HUES6 (cell line): ENCODE results near the gene CELF5.
"Not testable (repeated sequence)": the region's sequence is repeated elsewhere in the genome, so short reads cannot be mapped to it uniquely, and the experiment has no call there.

Source experiments
- H3K27ac ChIP-seq: 2 replicates; pipeline ENCODE4 v1.7.0; 2013; ENCODE audit warnings: low read depth, mild to moderate bottlenecking, low read length, inconsistent platforms
- H3K27me3 ChIP-seq: 2 replicates; pipeline ENCODE4 v1.6.1; 2013; ENCODE audit warnings: low read length; ENCODE audit not compliant: control insufficient read depth, insufficient read depth
- H3K36me3 ChIP-seq: 2 replicates; pipeline ENCODE4 v1.6.1; 2013; ENCODE audit warnings: low read length; ENCODE audit not compliant: control insufficient read depth, insufficient read depth
- H3K4me1 ChIP-seq: 2 replicates; pipeline ENCODE4 v1.6.1; 2013; ENCODE audit warnings: low read length; ENCODE audit not compliant: control insufficient read depth, insufficient read depth
- H3K4me3 ChIP-seq: 2 replicates; pipeline ENCODE4 v1.5.1; 2013; ENCODE audit warnings: low read depth, low read length
- H3K9ac ChIP-seq: one replicate; pipeline ENCODE4 v1.6.1; 2013; ENCODE audit warnings: mild to moderate bottlenecking, low read length
- H3K9me3 ChIP-seq: 2 replicates; pipeline ENCODE4 v1.6.1; 2013; ENCODE audit warnings: low read depth, low read length; ENCODE audit not compliant: control insufficient read depth, insufficient read depth

Gene CELF5

GRCh38 chr19:3298853-3299449 is 74.5 kb downstream of the CELF5 start:
- Histone ChIP-seq H3K4me1 (no peaks in the 10 kb centered on the region), H3K27ac (no peak overlapping the region), H3K36me3 (no peaks in the 10 kb centered on the region), H3K4me3 (no peak overlapping the region), H3K9me3 (peaks cover 10% of the 10 kb centered on the region), H3K27me3 (peaks cover 10% of the 10 kb centered on the region; the same call in 1 of the 2 replicates), H3K9ac (no peak overlapping the region)

GRCh38 chr19:3300566-3300965 is 76.1 kb downstream of the CELF5 start:
- H3K36me3 ChIP-seq, H3K4me1 ChIP-seq, H3K4me3 ChIP-seq, H3K27ac ChIP-seq, H3K9ac ChIP-seq: not testable (repeated sequence)
- H3K27me3 ChIP-seq: peaks cover 10% of the 10 kb centered on the region; the same call in 1 of the 2 replicates
- H3K9me3 ChIP-seq: peaks cover 10% of the 10 kb centered on the region

- Histone ChIP-seq H3K9me3 (peaks cover 10% of the 10 kb centered on the region), H3K9ac (no peak overlapping the region), H3K4me3 (no peak overlapping the region), H3K4me1 (no peaks in the 10 kb centered on the region), H3K27ac (no peak overlapping the region), H3K36me3 (no peaks in the 10 kb centered on the region), H3K27me3 (peaks cover 10% of the 10 kb centered on the region; the same call in 1 of the 2 replicates)
Measured at GRCh38 chr19:3302755-3303154, 78.3 kb downstream of the CELF5 start.

GRCh38 chr19:3304871-3305423 is 80.5 kb downstream of the CELF5 start:
- Histone ChIP-seq H3K9ac (no peak overlapping the region), H3K36me3 (no peaks in the 10 kb centered on the region), H3K27ac (no peak overlapping the region), H3K4me3 (no peak overlapping the region), H3K27me3 (peaks cover 24% of the 10 kb centered on the region), H3K4me1 (no peaks in the 10 kb centered on the region), H3K9me3 (peaks cover 10% of the 10 kb centered on the region)

GRCh38 chr19:3309724-3310123 is 85.3 kb downstream of the CELF5 start:
- Histone ChIP-seq H3K27ac (no peak overlapping the region), H3K4me1 (peaks cover 3% of the 10 kb centered on the region; the same call in 1 of the 2 replicates), H3K9ac (no peak overlapping the region), H3K9me3 (no peaks in the 10 kb centered on the region), H3K4me3 (no peak overlapping the region), H3K27me3 (peaks cover 43% of the 10 kb centered on the region), H3K36me3 (no peaks in the 10 kb centered on the region)

- H3K9me3 ChIP-seq: no peaks in the 10 kb centered on the region
- no peak overlapping the region for H3K4me3 ChIP-seq
- no peak overlapping the region for H3K9ac ChIP-seq
- H3K4me1 ChIP-seq: peaks cover 3% of the 10 kb centered on the region; the same call in 1 of the 2 replicates
- H3K27me3 ChIP-seq: peaks cover 43% of the 10 kb centered on the region
- no peaks in the 10 kb centered on the region for H3K36me3 ChIP-seq
- H3K27ac ChIP-seq: no peak overlapping the region
Measured at GRCh38 chr19:3310280-3310679, 85.8 kb downstream of the CELF5 start.

GRCh38 chr19:3310711-3311110 is 86.2 kb downstream of the CELF5 start:
- H3K27ac ChIP-seq: no peak overlapping the region
- H3K9me3 ChIP-seq: no peaks in the 10 kb centered on the region
- peaks cover 43% of the 10 kb centered on the region for H3K27me3 ChIP-seq
- no peak overlapping the region for H3K9ac ChIP-seq
- H3K36me3 ChIP-seq: no peaks in the 10 kb centered on the region
- no peak overlapping the region for H3K4me3 ChIP-seq
- H3K4me1 ChIP-seq: peaks cover 3% of the 10 kb centered on the region; the same call in 1 of the 2 replicates

- Histone ChIP-seq H3K4me3 (no peak overlapping the region), H3K36me3 (no peaks in the 10 kb centered on the region), H3K9me3 (no peaks in the 10 kb centered on the region), H3K9ac (no peak overlapping the region), H3K27me3 (peaks cover 43% of the 10 kb centered on the region), H3K4me1 (peaks cover 3% of the 10 kb centered on the region; the same call in 1 of the 2 replicates), H3K27ac (no peak overlapping the region)
Measured at GRCh38 chr19:3313199-3313575, 88.7 kb downstream of the CELF5 start.

GRCh38 chr19:3314962-3315675 is 90.7 kb downstream of the CELF5 start:
- peaks cover 37% of the 10 kb centered on the region for H3K27me3 ChIP-seq

GRCh38 chr19:3315676-3315973 is 91.2 kb downstream of the CELF5 start:
- Histone ChIP-seq H3K27ac (no peak overlapping the region), H3K4me3 (no peak overlapping the region), H3K9ac (no peak overlapping the region), H3K9me3 (no peaks in the 10 kb centered on the region), H3K4me1 (peaks cover 3% of the 10 kb centered on the region; the same call in 1 of the 2 replicates), H3K36me3 (no peaks in the 10 kb centered on the region), H3K27me3 (peaks cover 35% of the 10 kb centered on the region)

More at GRCh38 chr19:3314962-3315675, 90.7 kb downstream of the CELF5 start:
- no peak overlapping the region for H3K27ac ChIP-seq
- no peaks in the 10 kb centered on the region for H3K9me3 ChIP-seq
- H3K4me1 ChIP-seq: peaks cover 3% of the 10 kb centered on the region; the same call in 1 of the 2 replicates
- no peaks in the 10 kb centered on the region for H3K36me3 ChIP-seq
- H3K4me3 ChIP-seq: no peak overlapping the region
- H3K9ac ChIP-seq: no peak overlapping the region

- no peak overlapping the region for H3K27ac ChIP-seq
- no peaks in the 10 kb centered on the region for H3K9me3 ChIP-seq
- H3K4me3 ChIP-seq: no peak overlapping the region
- H3K36me3 ChIP-seq: no peaks in the 10 kb centered on the region
- peaks cover 35% of the 10 kb centered on the region for H3K27me3 ChIP-seq
- no peak overlapping the region for H3K9ac ChIP-seq
- peaks cover 3% of the 10 kb centered on the region; the same call in 1 of the 2 replicates for H3K4me1 ChIP-seq
Measured at GRCh38 chr19:3316132-3316648, 91.7 kb downstream of the CELF5 start.
